Gastroesophageal sphincter (tissue), 3 donors: Measurements from ENCODE around the gene CTTNBP2.

ENCODE experiments used
- CTCF ChIP-seq, 4 experiments: fragments of 200-600 bp in 2 of 4; fragments of 450-650 bp in 2 of 4; sonication (generic) in 1 of 4; IDR thresholded peaks; one replicate each; pipeline ENCODE4 v1.5.1; 2017 to 2019; ENCODE audit warnings: antibody characterized with exemption in 4 of 4, mild to moderate bottlenecking in 2 of 4, moderate library complexity in 2 of 4
- EP300 ChIP-seq: sonication (generic); formaldehyde crosslinking; IDR thresholded peaks from one replicate; pipeline ENCODE4 v1.6.1; 2017; ENCODE audit warnings: antibody characterized with exemption, mild to moderate bottlenecking
- POLR2A ChIP-seq, 2 donors: fragments of 450-650 bp; IDR thresholded peaks; one replicate each; pipeline ENCODE4 v1.6.1; 2017; ENCODE audit warnings: antibody characterized with exemption in 2 of 2, mild to moderate bottlenecking in 2 of 2, moderate library complexity in 1 of 2

GRCh38 chr7:117785431-117785830, 87.8 kb downstream of the CTTNBP2 start:
- TF ChIP-seq CTCF (IDR thresholded peaks at IDR 0.05), result no peak
- TF ChIP-seq POLR2A (IDR thresholded peaks at IDR 0.05), result no peak
- no peak for TF ChIP-seq EP300
